Measurements from ENCODE around the gene MTMR11. TPM values are rescaled to one million over a fixed set of nuclear protein-coding genes. Genes with fewer than 3 reads are reported as not detected.

Gene MTMR11
- total and polyA plus RNA-seq, 2 of the 13 experiments (the other 11 are each of a cell fraction or from before 2014, with no cell fraction given): 0.49 to 2.8 TPM

- Histone ChIP-seq H4K20me1 (ENCODE audit: insufficient read depth, low read length) (peaks cover 5% of the 10 kb centered on the region), H3K4me2 (ENCODE audit: low read depth, low read length) (no peak overlapping the region), H3K36me3 (replicated peaks in 1 of 2; ENCODE audit: control insufficient read depth in 1 of 2, insufficient read depth in 2 of 2, low read length in 2 of 2) (peaks cover 5 to 34% of the 10 kb centered on the region in 2 experiments), H3K79me2 (ENCODE audit: insufficient read depth, low read length) (peaks cover 5% of the 10 kb centered on the region), H2AFZ (ENCODE audit: low read length) (no peak overlapping the region), H3K27ac (ENCODE audit: extremely low read length, insufficient read depth, low read length) (no peak overlapping the region), H3K4me1 (ENCODE audit: insufficient read depth, low read length) (peaks cover 44% of the 10 kb centered on the region), H3K9ac (ENCODE audit: insufficient read depth, low read depth, low read length) (no peak overlapping the region), H3K9me3 (ENCODE audit: low read length) (no peaks in the 10 kb centered on the region), H3K4me3 (replicated peaks in 1 of 3; ENCODE audit: insufficient read depth in 1 of 3, low read depth in 2 of 3, low read length in 3 of 3) (no peak overlapping the region), H3K27me3 (ENCODE audit: control insufficient read depth in 1 of 2, insufficient read depth in 2 of 2, low read length in 2 of 2) (no peaks in the 10 kb centered on the region)
- FAIRE-seq: no peak
- intact Hi-C loops (cut with micrococcal nuclease; ENCODE audit: unreplicated experiment): loop anchor here (5.0 kb wide), 2 partner anchors 45 to 90 kb away; partner anchors contain the start of gene VPS45
- in situ Hi-C loops (cut with HindIII; ENCODE audit: extremely low pct_ligation_motif_present, low pct_unique_long_range_greater_than_20kb): no loop called here
- no peak for ATAC-seq
- no peak for TF ChIP-seq RARA (CRISPR knock-in tag; IDR thresholded peaks at IDR 0.05)
- TF ChIP-seq ZNF850 (CRISPR knock-in tag; conservative IDR thresholded peaks at IDR 0.05): no peak
- TF ChIP-seq MXD3 (CRISPR knock-in tag; IDR thresholded peaks at IDR 0.05): no peak
- TF ChIP-seq ZNF841 (CRISPR knock-in tag; IDR thresholded peaks at IDR 0.05; ENCODE audit: borderline replicate concordance): no peak
- no peak for TF ChIP-seq ZSCAN29 (CRISPR knock-in tag; conservative IDR thresholded peaks at IDR 0.05)
- no peak for TF ChIP-seq ZFP41 (CRISPR knock-in tag; IDR thresholded peaks at IDR 0.05; ENCODE audit: borderline replicate concordance)
- TF ChIP-seq CBX2 (IDR thresholded peaks at IDR 0.05; ENCODE audit: low read depth, low read length): no peak
- no peak for TF ChIP-seq CBX2 (CRISPR knock-in tag; IDR thresholded peaks at IDR 0.05; ENCODE audit: low read depth)
- TF ChIP-seq RBFOX2 (IDR thresholded peaks at IDR 0.05; ENCODE audit: low read depth, low read length): no peak
- no peak for TF ChIP-seq ZNF234 (CRISPR knock-in tag; conservative IDR thresholded peaks at IDR 0.05)
- no peak for TF ChIP-seq KMT2A (CRISPR knock-in tag; IDR thresholded peaks at IDR 0.05)
- no peak for TF ChIP-seq ZNF777 (CRISPR knock-in tag; IDR thresholded peaks at IDR 0.05)
- TF ChIP-seq SMAD9 (CRISPR knock-in tag; IDR thresholded peaks at IDR 0.05): no peak
- no peak for TF ChIP-seq ZC3H13 (CRISPR knock-in tag; IDR thresholded peaks at IDR 0.05)
- no peak for TF ChIP-seq FOSL2 (CRISPR knock-in tag; IDR thresholded peaks at IDR 0.05)
- no peak for TF ChIP-seq ARNT (IDR thresholded peaks at IDR 0.05)
- no TSS peak for BruUV-seq (replicated peaks)
- DNase-seq (ENCODE audit: low spot score): no peak
- ChIA-PET CTCF (ENCODE audit: low intra/inter-chr PET ratio, low total read pairs) (no interaction called here), POLR2A (no interaction called here)
- WGBS (ENCODE audit: low lambda C conversion rate): 100% methylated on average over 3 of the region's 3 CpGs
These were observed 40.7 kb upstream of the MTMR11 start for GRCh38 chr1:149977345-149977744.
